ENCODE data around the gene CPXM2. TPM values are rescaled to one million over a fixed set of nuclear protein-coding genes. Genes with fewer than 3 reads are reported as not detected.
A peak's percentile ranks its signal among the peaks of the same experiment; 100 is the strongest.

CPXM2 gene
- polyA plus RNA-seq, 2 of the 4 experiments (the other 2 are of a cell fraction), result not detected

DNA sequence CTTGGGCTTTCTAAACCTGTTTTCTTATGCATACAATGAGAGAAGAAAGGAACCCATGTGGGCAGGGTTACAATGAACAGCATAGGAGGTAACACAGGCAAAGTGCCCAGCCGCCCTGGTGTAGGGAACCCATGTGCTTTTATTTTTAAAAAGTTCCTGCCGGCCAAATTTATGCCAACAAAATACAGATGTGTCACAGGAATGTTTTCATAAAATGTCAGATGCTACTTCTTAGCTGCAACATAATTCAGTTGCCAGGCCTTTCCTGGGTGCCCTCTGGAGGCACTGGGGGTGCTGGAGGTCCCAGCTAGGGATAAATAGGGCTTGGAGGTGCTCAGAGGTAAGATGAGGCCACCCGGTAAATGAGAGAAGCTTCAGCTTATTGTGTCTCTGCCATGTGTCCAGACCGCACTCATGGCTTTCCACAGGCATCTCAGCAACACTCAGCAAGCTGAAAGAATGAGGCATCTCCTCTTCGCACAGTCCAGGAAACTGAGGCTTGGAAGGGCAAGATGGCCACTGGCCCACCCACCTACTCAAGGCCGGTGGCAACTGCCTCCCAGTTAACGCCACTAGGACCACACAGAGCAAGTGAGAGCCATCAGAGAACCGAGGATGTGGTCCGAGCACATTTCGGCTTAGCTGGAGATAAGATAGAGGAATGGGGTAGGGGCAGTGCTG, 58.3 kb downstream of the CPXM2 start (continued):
- TF ChIP-seq, protein P1, sequence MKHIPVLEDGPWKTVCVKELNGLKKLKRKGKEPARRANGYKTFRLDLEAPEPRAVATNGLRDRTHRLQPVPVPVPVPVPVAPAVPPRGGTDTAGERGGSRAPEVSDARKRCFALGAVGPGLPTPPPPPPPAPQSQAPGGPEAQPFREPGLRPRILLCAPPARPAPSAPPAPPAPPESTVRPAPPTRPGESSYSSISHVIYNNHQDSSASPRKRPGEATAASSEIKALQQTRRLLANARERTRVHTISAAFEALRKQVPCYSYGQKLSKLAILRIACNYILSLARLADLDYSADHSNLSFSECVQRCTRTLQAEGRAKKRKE (CRISPR knock-in tag; IDR thresholded peaks at IDR 0.05; ENCODE audit: low read depth), result no peak
- TF ChIP-seq HOXB5 (CRISPR knock-in tag; IDR thresholded peaks at IDR 0.05), result no peak
- TF ChIP-seq RCOR1 (IDR thresholded peaks at IDR 0.05; ENCODE audit: low read depth, low read length), result no peak

DNA sequence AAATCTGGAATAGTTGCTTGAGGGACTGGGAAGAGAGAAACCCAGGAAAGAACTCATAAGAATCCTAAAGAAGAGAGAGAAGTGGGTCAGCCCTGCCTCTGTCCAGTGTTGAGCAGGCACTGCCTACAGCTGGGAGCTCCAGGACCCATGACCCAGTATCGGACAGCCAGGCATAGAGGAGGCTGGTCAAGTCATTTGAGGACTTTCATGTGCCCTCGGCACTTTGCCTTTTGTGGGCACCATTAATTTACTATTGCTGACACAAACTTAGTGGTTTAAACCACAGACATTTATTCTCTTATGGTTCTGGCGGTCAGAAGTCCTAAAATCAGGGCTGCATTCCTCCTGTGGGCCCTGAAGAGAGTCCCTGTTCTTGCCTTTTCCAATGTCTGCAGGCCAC, 60.3 kb downstream of the CPXM2 start:
- 0 out of 3 replicates have a peak, but pooled peaks cover 3% of the 10 kb centered on the region for H3K9me3 ChIP-seq
- H3K4me3 ChIP-seq, result no peak overlapping the region
- ATAC-seq, result no peak
- H3K4me1 ChIP-seq, result peaks cover 10% of the 10 kb centered on the region; the same call in 1 of the 3 replicates
- DNase-seq (ENCODE audit: low read depth in 1 of 2, low spot score in 1 of 2), result no peak
- 12% methylated on average over 3 of the region's 3 CpGs for WGBS (ENCODE audit: missing lambda C conversion rate)
- FAIRE-seq, result no peak
- no peak overlapping the region for H3K4me2 ChIP-seq
- POLR2A ChIA-PET, result no interaction called here
- no peak for TF ChIP-seq TFCP2L1 (CRISPR knock-in tag; IDR thresholded peaks at IDR 0.05)
- no peak for TF ChIP-seq ZSCAN20 (CRISPR knock-in tag; IDR thresholded peaks at IDR 0.05)
- TF ChIP-seq EHF (CRISPR knock-in tag; IDR thresholded peaks at IDR 0.05), result no peak
- TF ChIP-seq RCOR1 (IDR thresholded peaks at IDR 0.05; ENCODE audit: low read depth, low read length), result no peak
- no peak for TF ChIP-seq EP300 (IDR thresholded peaks at IDR 0.05)
- no peak overlapping the region for H3K27ac ChIP-seq
- CTCF ChIA-PET, result no interaction called here

DNA sequence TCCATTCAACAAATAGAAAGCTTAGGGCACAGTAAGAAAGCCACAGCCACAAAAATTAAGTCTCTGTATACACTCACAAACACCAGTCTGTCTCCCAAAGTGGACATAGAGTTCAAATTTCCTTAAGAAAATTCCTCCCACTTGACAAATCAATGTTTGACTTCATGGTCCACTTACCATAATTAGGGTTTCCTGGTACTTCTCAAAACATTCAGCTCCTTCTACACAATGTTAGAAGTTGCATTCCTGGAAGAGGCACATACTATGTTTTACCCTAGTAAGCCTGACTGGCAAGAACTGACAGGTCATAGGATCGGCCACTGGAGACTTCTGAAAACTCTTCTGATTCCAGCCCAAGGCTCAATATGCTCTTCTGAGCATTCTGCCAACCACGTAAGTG, 70.5 kb downstream of the CPXM2 start:
- Histone ChIP-seq H3K4me2 (no peak overlapping the region), H3K4me3 (no peak overlapping the region), H3K4me1 (no peaks in the 10 kb centered on the region), H3K9me3 (no peaks in the 10 kb centered on the region; the same call in 2 of the 3 replicates), H3K27ac (no peak overlapping the region)
- FAIRE-seq, result no peak
- DNase-seq (ENCODE audit: low read depth in 1 of 2, low spot score in 1 of 2), result no peak
- ChIA-PET CTCF (no interaction called here), POLR2A (no interaction called here)
- WGBS (ENCODE audit: missing lambda C conversion rate), result 0% methylated on average over 2 of the region's 2 CpGs
- TF ChIP-seq GATA3 (IDR thresholded peaks at IDR 0.05; ENCODE audit: borderline replicate concordance) (no peak), SMC3 (IDR thresholded peaks at IDR 0.05) (no peak), ZSCAN20 (CRISPR knock-in tag; IDR thresholded peaks at IDR 0.05) (no peak)
- no peak for ATAC-seq

DNA sequence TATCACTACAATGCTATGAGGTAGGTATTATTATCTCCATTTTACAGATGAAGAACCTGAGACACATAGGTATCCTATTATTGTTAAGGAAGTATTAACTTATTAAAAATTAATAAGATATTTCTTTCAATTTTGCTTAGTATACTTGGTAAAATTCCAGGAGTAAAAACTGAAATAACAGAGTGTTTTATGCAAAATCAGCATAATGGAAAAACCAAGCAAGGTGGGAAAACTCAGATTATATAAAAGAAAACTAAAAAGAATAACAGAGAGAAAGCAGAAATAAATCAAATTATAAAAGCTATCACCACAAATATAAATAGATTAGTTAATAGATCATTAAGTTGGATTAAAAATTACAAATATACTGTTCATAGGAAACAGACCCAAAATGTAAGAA, 82.0 kb downstream of the CPXM2 start:
- FAIRE-seq, result no peak

DNA sequence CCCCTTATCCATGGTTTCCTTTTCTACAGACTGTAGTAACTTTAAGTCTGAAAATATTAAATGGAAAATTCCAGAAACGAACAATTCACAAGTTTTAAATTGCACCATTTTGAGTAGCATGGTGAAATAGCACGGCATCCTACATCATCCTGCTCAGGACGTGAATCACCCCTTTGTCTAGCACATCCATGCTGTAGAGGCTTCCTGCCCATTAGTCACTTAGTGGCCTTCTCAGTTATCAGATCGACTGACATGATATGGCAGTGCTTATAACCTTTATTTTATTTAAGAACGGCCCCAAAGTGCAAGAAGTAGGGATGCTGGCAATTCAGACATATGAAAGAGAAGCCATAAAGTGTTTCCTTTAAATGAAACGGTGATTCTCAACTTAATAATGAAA, 82.7 kb downstream of the CPXM2 start:
- Histone ChIP-seq H3K4me2 (peak overlapping the region; percentile 28), H3K4me1 (peaks cover 5% of the 10 kb centered on the region; the same call in 1 of the 3 replicates), H3K27ac (peak overlapping the region in 1 of 2 experiments; percentile 45; a peak in 2 of 6 replicates), H3K9me3 (no peaks in the 10 kb centered on the region), H3K4me3 (no peak overlapping the region)
- ChIA-PET CTCF (no interaction called here), POLR2A (no interaction called here)
- TF ChIP-seq, protein P2, sequence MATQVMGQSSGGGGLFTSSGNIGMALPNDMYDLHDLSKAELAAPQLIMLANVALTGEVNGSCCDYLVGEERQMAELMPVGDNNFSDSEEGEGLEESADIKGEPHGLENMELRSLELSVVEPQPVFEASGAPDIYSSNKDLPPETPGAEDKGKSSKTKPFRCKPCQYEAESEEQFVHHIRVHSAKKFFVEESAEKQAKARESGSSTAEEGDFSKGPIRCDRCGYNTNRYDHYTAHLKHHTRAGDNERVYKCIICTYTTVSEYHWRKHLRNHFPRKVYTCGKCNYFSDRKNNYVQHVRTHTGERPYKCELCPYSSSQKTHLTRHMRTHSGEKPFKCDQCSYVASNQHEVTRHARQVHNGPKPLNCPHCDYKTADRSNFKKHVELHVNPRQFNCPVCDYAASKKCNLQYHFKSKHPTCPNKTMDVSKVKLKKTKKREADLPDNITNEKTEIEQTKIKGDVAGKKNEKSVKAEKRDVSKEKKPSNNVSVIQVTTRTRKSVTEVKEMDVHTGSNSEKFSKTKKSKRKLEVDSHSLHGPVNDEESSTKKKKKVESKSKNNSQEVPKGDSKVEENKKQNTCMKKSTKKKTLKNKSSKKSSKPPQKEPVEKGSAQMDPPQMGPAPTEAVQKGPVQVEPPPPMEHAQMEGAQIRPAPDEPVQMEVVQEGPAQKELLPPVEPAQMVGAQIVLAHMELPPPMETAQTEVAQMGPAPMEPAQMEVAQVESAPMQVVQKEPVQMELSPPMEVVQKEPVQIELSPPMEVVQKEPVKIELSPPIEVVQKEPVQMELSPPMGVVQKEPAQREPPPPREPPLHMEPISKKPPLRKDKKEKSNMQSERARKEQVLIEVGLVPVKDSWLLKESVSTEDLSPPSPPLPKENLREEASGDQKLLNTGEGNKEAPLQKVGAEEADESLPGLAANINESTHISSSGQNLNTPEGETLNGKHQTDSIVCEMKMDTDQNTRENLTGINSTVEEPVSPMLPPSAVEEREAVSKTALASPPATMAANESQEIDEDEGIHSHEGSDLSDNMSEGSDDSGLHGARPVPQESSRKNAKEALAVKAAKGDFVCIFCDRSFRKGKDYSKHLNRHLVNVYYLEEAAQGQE (IDR thresholded peaks at IDR 0.05), result no peak
- TF ChIP-seq KDM1A (IDR thresholded peaks at IDR 0.05; ENCODE audit: low read depth) (no peak), FOXS1 (CRISPR knock-in tag; IDR thresholded peaks at IDR 0.05) (no peak), PHF8 (IDR thresholded peaks at IDR 0.05; ENCODE audit: borderline replicate concordance, low read depth) (no peak), JUNB (IDR thresholded peaks at IDR 0.05) (0 out of 2 replicates have a peak, but pooled peaks have one; percentile 21), FOSL2 (IDR thresholded peaks at IDR 0.05) (no peak), FOSL2 (CRISPR knock-in tag; IDR thresholded peaks at IDR 0.05) (0 out of 2 replicates have a peak, but pooled peaks have one; percentile 3), CEBPB (IDR thresholded peaks at IDR 0.05) (peak in 1 of 2 experiments; percentile 26; a peak in 1 of 4 replicates), NR3C1 (IDR thresholded peaks at IDR 0.05) (no peak)
- 4% methylated on average over 6 of the region's 6 CpGs for WGBS (ENCODE audit: missing lambda C conversion rate)
- peak in 1 of 2 experiments; percentile 48 for DNase-seq (ENCODE audit: low read depth in 1 of 2, low spot score in 1 of 2)
- ATAC-seq, result peak; percentile 61 to 95; a peak in 4 of 6 replicates
- FAIRE-seq, result no peak

More for the DNA sequence above, 82.0 kb downstream of the CPXM2 start:
- peaks cover 5% of the 10 kb centered on the region; the same call in 1 of the 3 replicates for H3K4me1 ChIP-seq
- ATAC-seq, result no peak
- ChIA-PET POLR2A (no interaction called here), CTCF (no interaction called here)
- no peak overlapping the region; a peak in 1 of 6 replicates for H3K27ac ChIP-seq
- TF ChIP-seq MAFK (IDR thresholded peaks at IDR 0.05; ENCODE audit: partially characterized antibody), result peak; percentile 77
- TF ChIP-seq, protein P1 (CRISPR knock-in tag; IDR thresholded peaks at IDR 0.05; ENCODE audit: low read depth), result no peak
- no peak for TF ChIP-seq JUN (IDR thresholded peaks at IDR 0.05)
- no peak for TF ChIP-seq RARB (CRISPR knock-in tag; IDR thresholded peaks at IDR 0.05)
- TF ChIP-seq, protein P3, sequence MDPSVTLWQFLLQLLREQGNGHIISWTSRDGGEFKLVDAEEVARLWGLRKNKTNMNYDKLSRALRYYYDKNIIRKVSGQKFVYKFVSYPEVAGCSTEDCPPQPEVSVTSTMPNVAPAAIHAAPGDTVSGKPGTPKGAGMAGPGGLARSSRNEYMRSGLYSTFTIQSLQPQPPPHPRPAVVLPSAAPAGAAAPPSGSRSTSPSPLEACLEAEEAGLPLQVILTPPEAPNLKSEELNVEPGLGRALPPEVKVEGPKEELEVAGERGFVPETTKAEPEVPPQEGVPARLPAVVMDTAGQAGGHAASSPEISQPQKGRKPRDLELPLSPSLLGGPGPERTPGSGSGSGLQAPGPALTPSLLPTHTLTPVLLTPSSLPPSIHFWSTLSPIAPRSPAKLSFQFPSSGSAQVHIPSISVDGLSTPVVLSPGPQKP (IDR thresholded peaks at IDR 0.05; ENCODE audit: low read depth, low read length), result no peak
- no peak for TF ChIP-seq HEYL (CRISPR knock-in tag; IDR thresholded peaks at IDR 0.05)
- TF ChIP-seq GATA3 (IDR thresholded peaks at IDR 0.05; ENCODE audit: borderline replicate concordance), result no peak
- no peak for TF ChIP-seq RAD21 (conservative IDR thresholded peaks at IDR 0.05 in 1 of 2, IDR thresholded peaks at IDR 0.05 in 1 of 2)
- no peak for DNase-seq (ENCODE audit: low read depth in 1 of 2, low spot score in 1 of 2)
- H3K4me2 ChIP-seq, result no peak overlapping the region
- H3K9me3 ChIP-seq, result no peaks in the 10 kb centered on the region
- no peak overlapping the region for H3K4me3 ChIP-seq
